ENCODE results near the gene SARM1. TPM values are rescaled to one million over a fixed set of nuclear protein-coding genes. Genes with fewer than 3 reads are reported as not detected.

Gene SARM1
- 10 to 100 TPM in 2 of 4 donors, 1 to 10 TPM in 2; 6.0 to 22.1 (median 9.5) TPM for total RNA-seq

GRCh38 chr17:28371245-28372202, at the start of gene SARM1:
Gene SARM1, plus strand, starts transcription at chr17:28371694. Its CDS starts 339 bp downstream, at chr17:28372033.
- in situ Hi-C loops (cut with MboI; ENCODE audit: low pct_ligation_motif_present in 1 of 4, low pct_unique_long_range_greater_than_20kb in 1 of 4, low sequenced_read_pairs in 3 of 4): no loop called here
- TF ChIP-seq POLR2A (IDR thresholded peaks at IDR 0.05) (no peak), CTCF (IDR thresholded peaks at IDR 0.05) (no peak), POLR2AphosphoS5 (IDR thresholded peaks at IDR 0.05) (no peak), EP300 (IDR thresholded peaks at IDR 0.05; ENCODE audit: low read depth) (no peak)
- 0 to 3% methylated on average over 3 to 56 of the region's 80 CpGs for WGBS, 2 donors (ENCODE audit: low coverage in 1 of 2)

GRCh38 chr17:28324267-28324745, 47.2 kb upstream of the SARM1 start:
- TF ChIP-seq POLR2A (IDR thresholded peaks at IDR 0.05) (no peak), POLR2AphosphoS5 (IDR thresholded peaks at IDR 0.05) (no peak), CTCF (IDR thresholded peaks at IDR 0.05) (no peak), EP300 (IDR thresholded peaks at IDR 0.05; ENCODE audit: low read depth) (no peak)
- Histone ChIP-seq H3K4me1 (peaks cover 0 to 36% (median 14%) of the 10 kb centered on the region in 4 donors), H3K36me3 (peaks cover 0 to 14% (median 6%) of the 10 kb centered on the region in 4 donors), H3K27ac (no peak overlapping the region), H3K9me3 (no peaks in the 10 kb centered on the region), H3K27me3 (no peaks in the 10 kb centered on the region), H3K4me3 (no peak overlapping the region)
- no peak for DNase-seq
- WGBS, 2 donors (ENCODE audit: low coverage in 1 of 2): 81 to 85% methylated on average over 2 to 5 of the region's 5 CpGs
- intact Hi-C loops (cut with DNase I; ENCODE audit: low total_unique reads): no loop called here
- in situ Hi-C loops (cut with MboI; ENCODE audit: low pct_ligation_motif_present in 1 of 4, low pct_unique_long_range_greater_than_20kb in 1 of 4, low sequenced_read_pairs in 3 of 4): no loop called here

More at GRCh38 chr17:28371245-28372202, at the start of gene SARM1:
- Histone ChIP-seq H3K36me3 (no peaks in the 10 kb centered on the region), H3K9me3 (no peaks in the 10 kb centered on the region), H3K4me1 (peaks cover 8 to 20% (median 15%) of the 10 kb centered on the region in 4 donors), H3K27me3 (peaks cover 18% of the 10 kb centered on the region), H3K27ac (peak within 1 kb of the TSS; percentile 59 to 77 (median 74)), H3K4me3 (peak within 1 kb of the TSS; percentile 10 to 56 (median 44))
- intact Hi-C loops (cut with DNase I; ENCODE audit: low total_unique reads): no loop called here
- DNase-seq: peak; percentile 88

DNA sequence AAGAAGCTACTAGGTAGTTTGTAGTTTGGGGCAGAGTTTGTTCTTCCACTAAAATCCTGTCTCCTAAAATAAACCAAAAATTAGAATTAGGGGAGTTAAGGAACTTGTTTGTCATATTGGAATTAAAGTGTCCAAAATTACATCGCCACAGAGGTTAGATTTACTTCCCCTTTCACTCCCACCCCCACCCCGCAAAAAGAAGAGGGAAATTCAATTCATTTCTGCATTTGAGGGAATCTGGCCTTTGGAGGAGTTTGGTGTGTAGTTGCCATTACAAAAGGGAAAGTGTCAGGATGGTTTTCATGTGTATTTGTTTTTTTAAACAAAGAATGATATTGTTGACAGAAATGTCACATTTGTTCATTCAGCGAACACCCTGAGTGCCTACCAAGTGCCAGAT, 46.7 kb upstream of the SARM1 start:
- peaks cover 0 to 17% (median 6%) of the 10 kb centered on the region in 4 donors for H3K36me3 ChIP-seq
- 83 to 87% methylated on average over 3 of the region's 3 CpGs for WGBS, 2 donors (ENCODE audit: low coverage in 1 of 2)
- DNase-seq: no peak
- intact Hi-C loops (cut with DNase I; ENCODE audit: low total_unique reads) (no loop called here), in situ Hi-C loops (cut with MboI; ENCODE audit: low pct_ligation_motif_present in 1 of 4, low pct_unique_long_range_greater_than_20kb in 1 of 4, low sequenced_read_pairs in 3 of 4) (no loop called here)
- peaks cover 0 to 31% (median 9%) of the 10 kb centered on the region in 4 donors for H3K4me1 ChIP-seq
- no peaks in the 10 kb centered on the region for H3K9me3 ChIP-seq
- H3K27ac ChIP-seq: no peak overlapping the region
- no peak overlapping the region for H3K4me3 ChIP-seq
- no peaks in the 10 kb centered on the region for H3K27me3 ChIP-seq
- TF ChIP-seq POLR2A (IDR thresholded peaks at IDR 0.05): no peak
- TF ChIP-seq POLR2AphosphoS5 (IDR thresholded peaks at IDR 0.05): no peak
- no peak for TF ChIP-seq CTCF (IDR thresholded peaks at IDR 0.05)
- TF ChIP-seq EP300 (IDR thresholded peaks at IDR 0.05; ENCODE audit: low read depth): no peak

DNA sequence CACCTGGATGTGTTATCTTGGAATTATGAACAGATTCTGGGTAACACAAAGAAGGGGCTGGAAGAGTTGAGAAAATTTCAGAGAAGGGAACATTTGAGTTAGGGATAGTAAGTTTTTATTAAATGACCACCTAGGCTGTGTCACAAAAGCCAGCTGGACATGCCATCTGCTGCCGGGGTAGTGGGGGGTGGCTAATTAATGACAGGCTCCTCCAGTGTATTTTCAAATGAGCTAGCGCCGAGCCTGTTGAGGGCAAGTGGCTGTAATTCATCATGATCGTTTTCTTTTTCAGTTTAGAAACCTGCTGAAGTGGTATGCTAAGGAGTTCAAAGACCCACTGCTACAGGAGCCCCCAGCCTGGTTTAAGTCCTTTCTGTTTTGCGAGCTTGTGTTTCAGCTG, 46.3 kb upstream of the SARM1 start:
- H3K27ac ChIP-seq: no peak overlapping the region
- H3K4me3 ChIP-seq: no peak overlapping the region
- WGBS, 2 donors (ENCODE audit: low coverage in 1 of 2): 70 to 75% methylated on average over 4 to 5 of the region's 5 CpGs
- no peaks in the 10 kb centered on the region for H3K9me3 ChIP-seq
- DNase-seq: no peak
- intact Hi-C loops (cut with DNase I; ENCODE audit: low total_unique reads): no loop called here
- in situ Hi-C loops (cut with MboI; ENCODE audit: low pct_ligation_motif_present in 1 of 4, low pct_unique_long_range_greater_than_20kb in 1 of 4, low sequenced_read_pairs in 3 of 4): no loop called here
- peaks cover 0 to 27% (median 5%) of the 10 kb centered on the region in 4 donors for H3K4me1 ChIP-seq
- H3K36me3 ChIP-seq: peaks cover 0 to 17% (median 6%) of the 10 kb centered on the region in 4 donors
- TF ChIP-seq POLR2AphosphoS5 (IDR thresholded peaks at IDR 0.05) (no peak), POLR2A (IDR thresholded peaks at IDR 0.05) (no peak), EP300 (IDR thresholded peaks at IDR 0.05; ENCODE audit: low read depth) (no peak), CTCF (IDR thresholded peaks at IDR 0.05) (no peak)
- no peaks in the 10 kb centered on the region for H3K27me3 ChIP-seq
